HepG2 (cell line): Measurements from ENCODE around the gene FBXW10B. TPM values are rescaled to one million over a fixed set of nuclear protein-coding genes. Genes with fewer than 3 reads are reported as not detected.

Experiments used
- ATAC-seq: fragments of 200-7000 bp; cut with Tn5 transposase; 3 replicates; pipeline ENCODE4 v1.9.1; 2020; ENCODE audit warnings: mild to moderate bottlenecking, moderate library complexity
- BruUV-seq: library from RNA; stranded (reverse); fragments of 400-500 nt; replicated peaks from 2 replicates; lab custom pipeline; 2021; lab: Mats Ljungman, UMichigan
- CTCF ChIA-PET: fragments of 300-600 bp; formaldehyde crosslinking; extraction: SDS; loops from one replicate; lab custom pipeline; 2021; ENCODE audit warnings: low total read pairs, inconsistent platforms, low intra/inter-chr PET ratio; lab: Yijun Ruan, JAX
- POLR2A ChIA-PET: fragments of 350-600 bp; sonication (Branson Sonifier 250); formaldehyde crosslinking; loops from one replicate; lab custom pipeline; 2020; ENCODE audit warnings: antibody characterized with exemption, inconsistent platforms; lab: Yijun Ruan, JAX
- DNase-seq: peaks from one replicate; pipeline ENCODE4 v3.0.0-alpha.2; 2015; ENCODE audit warnings: low spot score
- FAIRE-seq: peaks from 3 replicates; lab custom pipeline; 2011; peaks lifted over from hg19 to GRCh38; lab: Jason Lieb, UNC
- H2AFZ ChIP-seq: one replicate; pipeline ENCODE4 v1.6.1; 2011; ENCODE audit warnings: low read length, inconsistent platforms
- H3K27ac ChIP-seq: fragments of 300-600 bp; 3 replicates; pipeline ENCODE4 v1.8.0; 2011; ENCODE audit warnings: mixed run types, mild to moderate bottlenecking, mixed read lengths, low read length, inconsistent platforms; ENCODE audit not compliant: insufficient read depth; ENCODE audit errors: extremely low read length
- H3K27me3 ChIP-seq, 2 experiments: fragments of 200-600 bp in 1 of 2; 2 replicates in 1 of 2; 3 replicates in 1 of 2; pipeline versions ENCODE4 v1.6.0 to v1.8.0; 2011; ENCODE audit warnings: low read length in 2 of 2, mild to moderate bottlenecking in 2 of 2, moderate library complexity in 2 of 2, inconsistent platforms in 1 of 2; ENCODE audit not compliant: insufficient read depth in 2 of 2, control insufficient read depth in 1 of 2
- H3K36me3 ChIP-seq, 2 experiments: fragments of 200-600 bp in 1 of 2; replicated peaks in 1 of 2; 2 replicates in 1 of 2; 3 replicates in 1 of 2; pipeline versions ENCODE4 v1.5.1 to v1.8.0; 2011; ENCODE audit warnings: low read length in 2 of 2, inconsistent platforms in 1 of 2; ENCODE audit not compliant: insufficient read depth in 2 of 2, control insufficient read depth in 1 of 2
- H3K4me1 ChIP-seq: 2 replicates; pipeline ENCODE4 v1.5.1; 2012; ENCODE audit warnings: low read length, inconsistent platforms; ENCODE audit not compliant: insufficient read depth
- H3K4me2 ChIP-seq: 2 replicates; pipeline ENCODE4 v1.6.0; 2011; ENCODE audit warnings: low read depth, low read length, inconsistent platforms
- H3K4me3 ChIP-seq, 3 experiments: fragments of 200-600 bp in 1 of 3; sonication (generic), shearing (Covaris generic) in 1 of 3; replicated peaks in 1 of 3; 2 replicates each; pipeline ENCODE4 v1.5.1; 2011 to 2016; ENCODE audit warnings: low read length in 3 of 3, inconsistent platforms in 2 of 3, low read depth in 2 of 3, mild to moderate bottlenecking in 2 of 3, control low read depth in 1 of 3, mixed read lengths in 1 of 3; ENCODE audit not compliant: insufficient read depth in 1 of 3
- H3K79me2 ChIP-seq: one replicate; pipeline ENCODE4 v1.6.1; 2011; ENCODE audit warnings: low read length, inconsistent platforms; ENCODE audit not compliant: insufficient read depth
- H3K9ac ChIP-seq: 2 replicates; pipeline ENCODE4 v1.6.0; 2011; ENCODE audit warnings: mild to moderate bottlenecking, low read depth, low read length, inconsistent platforms; ENCODE audit not compliant: insufficient read depth
- H3K9me3 ChIP-seq: 2 replicates; pipeline ENCODE4 v1.5.1; 2012; ENCODE audit warnings: mild to moderate bottlenecking, low read length
- H4K20me1 ChIP-seq: 2 replicates; pipeline ENCODE4 v1.6.0; 2011; ENCODE audit warnings: inconsistent platforms, mild to moderate bottlenecking, low read length, moderate library complexity; ENCODE audit not compliant: insufficient read depth
- EZH2 ChIP-seq: conservative IDR thresholded peaks from 2 replicates; pipeline ENCODE4 v1.6.1; 2012; ENCODE audit warnings: mild to moderate bottlenecking, low read depth, low read length, moderate library complexity
- MTA1 ChIP-seq: sonication (generic); formaldehyde crosslinking; IDR thresholded peaks from 2 replicates; pipeline ENCODE4 v1.4.0; 2020; ENCODE audit warnings: missing genetic modification reagents, mild to moderate bottlenecking, borderline replicate concordance
- RXRB ChIP-seq: IDR thresholded peaks from 2 replicates; pipeline ENCODE4 v1.6.1; 2016; ENCODE audit warnings: borderline replicate concordance, missing genetic modification reagents, missing compliant biosample characterization
- SIX4 ChIP-seq: sonication (generic); formaldehyde crosslinking; IDR thresholded peaks from 2 replicates; pipeline ENCODE4 v1.4.0; 2020; ENCODE audit warnings: missing genetic modification reagents
- STAG1 ChIP-seq: sonication (generic); formaldehyde crosslinking; IDR thresholded peaks from 2 replicates; pipeline ENCODE4 v1.4.0; 2020; ENCODE audit warnings: missing genetic modification reagents
- TARDBP ChIP-seq: sonication (generic); formaldehyde crosslinking; IDR thresholded peaks from 2 replicates; pipeline ENCODE4 v1.8.0; 2022; ENCODE audit warnings: mild to moderate bottlenecking, missing genetic modification reagents
- ZNF451 ChIP-seq: sonication (generic); formaldehyde crosslinking; IDR thresholded peaks from 2 replicates; pipeline ENCODE4 v1.5.0; 2020; ENCODE audit warnings: mild to moderate bottlenecking, missing genetic modification reagents
- WGBS: methylation state at CpG from one replicate; pipeline ENCODE4 v1.1.6; 2017; ENCODE audit warnings: low lambda C conversion rate; 5-methylcytosine and 5-hydroxymethylcytosine counted together
- in situ Hi-C: cut with HindIII; loops from 2 replicates; pipeline ENCODE4 v1.10.0; 2017; ENCODE audit warnings: low pct_unique_long_range_greater_than_20kb; ENCODE audit not compliant: extremely low pct_ligation_motif_present
- intact Hi-C: fragments of 100-400 bp; cut with micrococcal nuclease; formaldehyde crosslinking; loops from one replicate; pipeline ENCODE4 v1.10.0; 2022; ENCODE audit not compliant: unreplicated experiment
- polyA plus RNA-seq, 8 experiments: library from polyadenylated mRNA; depleted of rRNA in 3 of 8; stranded (reverse) in 7 of 8; unstranded in 1 of 8; fragments of >200 nt; fragmentation: Illumina TruSeq in 4 of 8; extraction: Trizol in 4 of 8; gene quantifications; 2 replicates each; pipeline versions ENCODE4 v1.2.1 to v1.2.3, GENCODE V29; 2011 to 2016; ENCODE audit warnings: low read depth in 4 of 8, missing spikeins in 1 of 8, mixed read lengths in 1 of 8; ENCODE audit not compliant: insufficient read depth in 1 of 8
- total RNA-seq, 5 experiments: library from RNA; depleted of rRNA; stranded (reverse); fragments of >200 nt; fragmentation: Illumina TruSeq; extraction: Trizol; gene quantifications; 2 replicates each; pipeline ENCODE4 v1.2.3, GENCODE V29; 2016; ENCODE audit warnings: low read depth in 1 of 5

Gene FBXW10B
- total and polyA plus RNA-seq, 2 of the 13 experiments (the other 11 are each of a cell fraction or from before 2014, with no cell fraction given) = 0.13 to 0.15 TPM

- no TSS peak for BruUV-seq
- H3K9ac ChIP-seq = no peak overlapping the region
- in situ Hi-C loops (no loop called here), intact Hi-C loops (no loop called here)
- ChIA-PET CTCF (no interaction called here), POLR2A (no interaction called here)
- H3K4me3 ChIP-seq = no peak overlapping the region
- peaks cover 6 to 22% of the 10 kb centered on the region in 2 experiments; a peak in 4 of 5 replicates for H3K36me3 ChIP-seq
- H3K27ac ChIP-seq = no peak overlapping the region
- no peaks in the 10 kb centered on the region for H3K9me3 ChIP-seq
- no peak for TF ChIP-seq RXRB (CRISPR knock-in tag)
- TF ChIP-seq MTA1 (CRISPR knock-in tag) = no peak
- TF ChIP-seq STAG1 (CRISPR knock-in tag) = no peak
- TF ChIP-seq EZH2 = no peak
- TF ChIP-seq ZNF451 (CRISPR knock-in tag) = no peak
- no peak for TF ChIP-seq SIX4 (CRISPR knock-in tag)
- FAIRE-seq (no peak), ATAC-seq (no peak), DNase-seq (no peak)
- no peak overlapping the region for H3K4me2 ChIP-seq
- no peaks in the 10 kb centered on the region for H3K79me2 ChIP-seq
- H4K20me1 ChIP-seq = no peaks in the 10 kb centered on the region
- no peaks in the 10 kb centered on the region for H3K27me3 ChIP-seq
- no peak overlapping the region for H2AFZ ChIP-seq
- H3K4me1 ChIP-seq = no peaks in the 10 kb centered on the region
- WGBS = 98% methylated on average over 6 of the region's 6 CpGs
Measured at GRCh38 chr17:15663176-15663575, 43.7 kb upstream of the FBXW10B start.

DNA sequence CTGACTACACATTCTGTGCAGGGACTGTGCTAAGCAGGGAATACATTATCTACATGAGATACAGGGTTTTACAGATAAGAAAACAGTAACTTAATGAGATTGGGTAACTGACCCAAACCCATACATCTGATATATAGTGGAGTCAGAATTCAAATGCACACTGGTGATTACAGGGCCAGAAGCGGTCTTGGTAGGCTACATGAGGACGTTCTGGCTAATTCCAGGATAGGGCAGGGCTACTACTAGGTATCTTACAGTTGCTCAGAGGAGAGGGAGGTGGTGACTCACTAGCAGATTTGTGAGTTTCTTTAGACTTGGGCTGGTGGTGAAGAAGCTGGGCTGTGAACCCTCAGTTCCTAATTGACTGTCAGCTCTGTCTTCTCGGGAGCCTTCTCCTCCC is 43.2 kb upstream of the FBXW10B start:
- FAIRE-seq (no peak), DNase-seq (no peak), ATAC-seq (no peak)
- H3K4me3 ChIP-seq = no peak overlapping the region
- H3K9me3 ChIP-seq = no peaks in the 10 kb centered on the region
- CTCF ChIA-PET = no interaction called here
- H2AFZ ChIP-seq = no peak overlapping the region
- H4K20me1 ChIP-seq = no peaks in the 10 kb centered on the region
- POLR2A ChIA-PET = no interaction called here
- no peaks in the 10 kb centered on the region for H3K27me3 ChIP-seq
- no peak overlapping the region for H3K9ac ChIP-seq
- no peak overlapping the region for H3K4me2 ChIP-seq
- H3K27ac ChIP-seq = no peak overlapping the region
- H3K36me3 ChIP-seq = peaks cover 6 to 22% of the 10 kb centered on the region in 2 experiments; a peak in 4 of 5 replicates
- intact Hi-C loops = no loop called here
- no peaks in the 10 kb centered on the region for H3K4me1 ChIP-seq
- no TSS peak for BruUV-seq
- 96% methylated on average over 3 of the region's 3 CpGs for WGBS
- no peaks in the 10 kb centered on the region for H3K79me2 ChIP-seq
- no peak for TF ChIP-seq TARDBP (CRISPR knock-in tag)
- TF ChIP-seq, all 625 proteins: peak for 0
- in situ Hi-C loops = no loop called here
